Endodermal cell (in vitro differentiated cells): ENCODE results near the gene IL21R. TPM values are rescaled to one million over a fixed set of nuclear protein-coding genes. Genes with fewer than 3 reads are reported as not detected.
"Not testable (repeated sequence)": the region's sequence is repeated elsewhere in the genome, so short reads cannot be mapped to it uniquely, and the experiment has no call there.

Source experiments
- DNase-seq: peaks from one replicate; pipeline ENCODE4 v3.0.0-alpha.2; 2017
- H3K27ac ChIP-seq: 2 replicates; pipeline ENCODE4 v1.5.1; 2013; ENCODE audit warnings: mild to moderate bottlenecking, low read depth, low read length, moderate library complexity
- H3K27me3 ChIP-seq: 2 replicates; pipeline ENCODE4 v1.6.1; 2013; ENCODE audit warnings: mild to moderate bottlenecking, low read length, moderate library complexity; ENCODE audit not compliant: insufficient read depth, control insufficient read depth, poor library complexity, severe bottlenecking
- H3K36me3 ChIP-seq: 2 replicates; pipeline ENCODE4 v1.7.0; 2013; ENCODE audit warnings: mild to moderate bottlenecking, low read length, moderate library complexity; ENCODE audit not compliant: control insufficient read depth, insufficient read depth
- H3K4me1 ChIP-seq: one replicate; pipeline ENCODE4 v1.7.0; 2013; ENCODE audit warnings: low read length; ENCODE audit not compliant: control insufficient read depth, insufficient read depth
- H3K4me3 ChIP-seq: 2 replicates; pipeline ENCODE4 v1.5.1; 2013; ENCODE audit warnings: mild to moderate bottlenecking, low read length, moderate library complexity
- H3K9ac ChIP-seq: 2 replicates; pipeline ENCODE4 v1.6.1; 2013; ENCODE audit warnings: mild to moderate bottlenecking, low read length, moderate library complexity; ENCODE audit not compliant: poor library complexity, severe bottlenecking; ENCODE audit errors: extremely low read depth
- H3K9me3 ChIP-seq: 2 replicates; pipeline ENCODE4 v1.6.1; 2013; ENCODE audit warnings: mild to moderate bottlenecking, low read length, moderate library complexity; ENCODE audit not compliant: control insufficient read depth
- H3K27ac Mint-ChIP-seq: 2 replicates; pipeline ENCODE4 v1.8.0; 2020; ENCODE audit warnings: mixed read lengths
- H3K27me3 Mint-ChIP-seq: 2 replicates; pipeline ENCODE4 v1.8.0; 2021; ENCODE audit warnings: mild to moderate bottlenecking, mixed read lengths; ENCODE audit not compliant: insufficient read depth
- H3K36me3 Mint-ChIP-seq: 2 replicates; pipeline ENCODE4 v1.8.0; 2020; ENCODE audit warnings: low read depth, mixed read lengths
- H3K4me1 Mint-ChIP-seq: 2 replicates; pipeline ENCODE4 v1.8.0; 2020; ENCODE audit warnings: mixed read lengths
- H3K4me3 Mint-ChIP-seq: 2 replicates; pipeline ENCODE4 v1.8.0; 2020; ENCODE audit warnings: mild to moderate bottlenecking, moderate library complexity, mixed read lengths
- H3K9me3 Mint-ChIP-seq: 2 replicates; pipeline ENCODE4 v1.8.0; 2020; ENCODE audit warnings: mild to moderate bottlenecking, mixed read lengths
- WGBS, 2 experiments: methylation state at CpG; one replicate each; pipeline versions ENCODE4 v1.1.5 to v1.1.7; 2013; ENCODE audit warnings: missing lambda C conversion rate in 2 of 2, mixed read lengths in 1 of 2; ENCODE audit not compliant: insufficient coverage in 1 of 2, insufficient read length in 1 of 2; 5-methylcytosine and 5-hydroxymethylcytosine counted together
- total RNA-seq, 2 donors: library from RNA; stranded (reverse); fragmentation: NEBNext Ultra II Directional in 1 of 2; extraction: Animal tissue kit (Norgen Biotek cat#: 25700) in 1 of 2; gene quantifications; 2 replicates in 1 of 2; 3 replicates in 1 of 2; pipeline ENCODE4 v1.2.1, GENCODE V29; 2021
- TF ChIP-seq, protein P1 (sequence below): fragments of 200-600 bp; sonication (generic); conservative IDR thresholded peaks from 2 replicates; pipeline ENCODE4 v1.5.0; 2021; ENCODE audit warnings: antibody characterized with exemption, mild to moderate bottlenecking

The IL21R gene
- total RNA-seq, 2 donors from 2014 or later = 0.18 TPM; not detected in 1

- Mint-ChIP-seq H3K36me3 (no peaks in the 10 kb centered on the region), H3K4me3 (no peak overlapping the region), H3K27ac (no peak overlapping the region), H3K27me3 (no peaks in the 10 kb centered on the region), H3K9me3 (no peaks in the 10 kb centered on the region), H3K4me1 (no peaks in the 10 kb centered on the region)
- TF ChIP-seq, protein P1, sequence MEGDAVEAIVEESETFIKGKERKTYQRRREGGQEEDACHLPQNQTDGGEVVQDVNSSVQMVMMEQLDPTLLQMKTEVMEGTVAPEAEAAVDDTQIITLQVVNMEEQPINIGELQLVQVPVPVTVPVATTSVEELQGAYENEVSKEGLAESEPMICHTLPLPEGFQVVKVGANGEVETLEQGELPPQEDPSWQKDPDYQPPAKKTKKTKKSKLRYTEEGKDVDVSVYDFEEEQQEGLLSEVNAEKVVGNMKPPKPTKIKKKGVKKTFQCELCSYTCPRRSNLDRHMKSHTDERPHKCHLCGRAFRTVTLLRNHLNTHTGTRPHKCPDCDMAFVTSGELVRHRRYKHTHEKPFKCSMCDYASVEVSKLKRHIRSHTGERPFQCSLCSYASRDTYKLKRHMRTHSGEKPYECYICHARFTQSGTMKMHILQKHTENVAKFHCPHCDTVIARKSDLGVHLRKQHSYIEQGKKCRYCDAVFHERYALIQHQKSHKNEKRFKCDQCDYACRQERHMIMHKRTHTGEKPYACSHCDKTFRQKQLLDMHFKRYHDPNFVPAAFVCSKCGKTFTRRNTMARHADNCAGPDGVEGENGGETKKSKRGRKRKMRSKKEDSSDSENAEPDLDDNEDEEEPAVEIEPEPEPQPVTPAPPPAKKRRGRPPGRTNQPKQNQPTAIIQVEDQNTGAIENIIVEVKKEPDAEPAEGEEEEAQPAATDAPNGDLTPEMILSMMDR = no peak
- Histone ChIP-seq H3K27me3 (no peaks in the 10 kb centered on the region), H3K9ac (no peak overlapping the region), H3K4me1 (no peaks in the 10 kb centered on the region), H3K36me3 (no peaks in the 10 kb centered on the region), H3K4me3 (no peak overlapping the region), H3K9me3 (no peaks in the 10 kb centered on the region), H3K27ac (no peak overlapping the region)
- WGBS, 2 experiments = 82 to 86% methylated on average over 3 of the region's 3 CpGs
- DNase-seq = no peak
Observed at GRCh38 chr16:27408012-27408601, 6.1 kb downstream of the IL21R start.

DNA sequence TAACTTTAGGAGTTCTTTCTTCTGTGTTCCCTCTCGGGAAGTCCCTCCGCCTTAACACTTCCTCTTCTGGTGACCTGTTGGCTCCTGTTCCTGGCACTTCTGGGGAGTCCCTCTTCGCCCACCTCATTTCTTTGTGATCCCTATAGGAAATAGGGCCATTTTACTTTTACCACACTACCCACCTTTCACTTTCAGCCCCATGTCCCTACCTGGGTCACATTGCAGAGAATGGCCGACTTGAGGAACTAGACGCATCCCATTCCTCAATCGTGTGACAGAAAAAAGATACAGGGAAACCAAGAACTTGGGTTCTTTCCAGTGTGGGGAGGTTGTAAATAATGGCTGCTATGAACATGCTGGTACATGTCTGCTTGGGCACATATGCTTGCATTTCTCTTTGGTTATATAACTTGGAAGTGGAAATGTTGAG is 6.6 kb downstream of the IL21R start:
- no peak for DNase-seq
- no peak overlapping the region for H3K4me3 ChIP-seq
- H3K4me1 ChIP-seq = no peaks in the 10 kb centered on the region
- Mint-ChIP-seq H3K27me3 (no peaks in the 10 kb centered on the region), H3K27ac (no peak overlapping the region), H3K4me3 (no peak overlapping the region), H3K9me3 (no peaks in the 10 kb centered on the region), H3K4me1 (no peaks in the 10 kb centered on the region), H3K36me3 (no peaks in the 10 kb centered on the region)
- no peaks in the 10 kb centered on the region for H3K27me3 ChIP-seq
- no peak overlapping the region for H3K9ac ChIP-seq
- H3K27ac ChIP-seq = no peak overlapping the region
- no peaks in the 10 kb centered on the region for H3K36me3 ChIP-seq
- TF ChIP-seq, protein P1 = no peak
- no peaks in the 10 kb centered on the region for H3K9me3 ChIP-seq
- WGBS, 2 experiments = 94 to 100% methylated on average over 3 to 6 of the region's 6 CpGs

GRCh38 chr16:27409958-27410357 is 8.0 kb downstream of the IL21R start:
- not testable (repeated sequence) for H3K4me3 Mint-ChIP-seq, H3K27me3 ChIP-seq, H3K36me3 Mint-ChIP-seq, H3K9me3 ChIP-seq, DNase-seq, H3K27ac ChIP-seq, H3K9me3 Mint-ChIP-seq, H3K9ac ChIP-seq, H3K27ac Mint-ChIP-seq, H3K4me3 ChIP-seq, H3K4me1 Mint-ChIP-seq, H3K36me3 ChIP-seq, H3K27me3 Mint-ChIP-seq, H3K4me1 ChIP-seq
- 71% methylated on average over 1 of the region's 2 CpGs; no CpG with 5 or more reads in 1 of the 2 experiments for WGBS, 2 experiments

GRCh38 chr16:27410761-27411160 is 8.8 kb downstream of the IL21R start:
- no peak for DNase-seq
- no peak overlapping the region for H3K4me3 ChIP-seq

More at GRCh38 chr16:27410761-27411160, 8.8 kb downstream of the IL21R start:
- no peak overlapping the region for H3K4me3 Mint-ChIP-seq
- no peak overlapping the region for H3K27ac ChIP-seq
- no peaks in the 10 kb centered on the region for H3K9me3 ChIP-seq
- H3K27me3 ChIP-seq = no peaks in the 10 kb centered on the region
- H3K27me3 Mint-ChIP-seq = no peaks in the 10 kb centered on the region
- H3K27ac Mint-ChIP-seq = no peak overlapping the region
- no peaks in the 10 kb centered on the region for H3K36me3 ChIP-seq
- no peaks in the 10 kb centered on the region for H3K9me3 Mint-ChIP-seq
- no peaks in the 10 kb centered on the region for H3K4me1 Mint-ChIP-seq
- H3K4me1 ChIP-seq = no peaks in the 10 kb centered on the region
- TF ChIP-seq, protein P1 = no peak
- H3K9ac ChIP-seq = no peak overlapping the region
- 100% methylated on average over 1 of the region's 1 CpG for WGBS, 2 experiments
- no peaks in the 10 kb centered on the region for H3K36me3 Mint-ChIP-seq
